Measurements from ENCODE around the gene PRLHR. TPM values are rescaled to one million over a fixed set of nuclear protein-coding genes. Genes with fewer than 3 reads are reported as not detected.
A peak's percentile ranks its signal among the peaks of the same experiment; 100 is the strongest.

Gene PRLHR
- total and polyA plus RNA-seq, 5 experiments from 2014 or later, result not detected

DNA sequence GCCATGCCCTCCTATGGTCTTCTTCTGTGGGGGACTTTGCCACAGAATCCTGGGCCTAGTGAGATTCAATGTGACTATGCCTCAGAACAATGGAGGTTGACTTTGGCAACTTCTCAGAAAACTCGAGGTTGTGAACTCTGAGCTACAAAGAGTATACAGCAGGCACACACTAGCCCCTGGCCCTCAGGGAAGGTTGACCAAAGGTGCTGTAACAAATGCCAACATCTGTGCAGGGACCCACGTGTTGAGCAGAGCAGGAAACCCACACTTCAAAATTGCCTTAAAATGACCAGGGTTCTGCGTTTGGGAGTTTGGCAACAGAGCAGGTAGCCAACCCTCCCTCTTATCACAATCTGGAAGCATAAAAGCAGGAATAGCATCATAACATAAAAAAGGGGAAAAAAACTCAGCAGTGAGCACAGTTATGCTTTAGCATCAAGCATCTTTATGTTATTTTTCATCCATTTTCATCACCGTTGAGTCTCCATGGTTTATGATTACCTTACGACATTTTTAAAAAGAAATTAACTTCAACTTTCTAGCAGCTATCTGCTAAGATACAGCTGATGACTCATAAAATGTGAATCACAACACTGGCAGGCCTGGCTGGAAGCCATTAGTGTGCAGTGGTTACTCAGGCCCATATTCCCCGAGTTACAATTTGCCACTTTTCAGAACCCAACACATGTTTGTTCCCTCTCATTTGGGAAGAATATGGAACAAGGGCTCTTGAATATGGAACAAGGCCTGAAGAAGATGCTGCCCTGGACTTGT is 11.1 kb downstream of the PRLHR start:
- Mint-ChIP-seq H3K9me3 (no peaks in the 10 kb centered on the region), H3K27ac (no peak overlapping the region), H3K4me1 (no peaks in the 10 kb centered on the region), H3K27me3 (peaks cover 0 to 3% (median 1%) of the 10 kb centered on the region in 5 donors), H3K36me3 (no peaks in the 10 kb centered on the region), H3K4me3 (no peak overlapping the region)
- ATAC-seq (no peak), DNase-seq (no peak)
- POLR2A ChIA-PET, result no interaction called here

DNA sequence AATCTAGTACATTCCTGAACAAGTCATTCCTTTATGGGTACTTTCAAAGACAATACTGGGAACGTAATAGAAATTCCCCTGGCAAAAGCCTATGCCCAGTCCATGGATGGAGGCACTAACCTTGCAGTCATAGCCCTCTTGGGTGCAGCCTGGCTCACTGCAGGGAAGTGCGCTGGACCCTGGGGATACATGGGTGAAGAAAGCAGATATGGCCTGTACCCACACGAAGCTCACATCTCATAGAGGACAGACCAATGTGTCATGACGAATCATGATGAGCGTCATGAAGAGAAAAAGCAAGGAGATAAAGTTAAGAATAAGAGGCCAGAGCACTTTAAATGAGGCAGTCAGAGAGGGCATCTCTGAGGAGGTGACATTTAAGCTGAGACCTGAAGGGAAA is 11.8 kb downstream of the PRLHR start:
- Mint-ChIP-seq H3K4me1 (no peaks in the 10 kb centered on the region), H3K4me3 (no peak overlapping the region), H3K36me3 (no peaks in the 10 kb centered on the region), H3K27ac (no peak overlapping the region), H3K27me3 (peaks cover 0 to 3% (median 0%) of the 10 kb centered on the region in 5 donors), H3K9me3 (no peaks in the 10 kb centered on the region)
- ATAC-seq (no peak), DNase-seq (no peak)
- POLR2A ChIA-PET, result no interaction called here

DNA sequence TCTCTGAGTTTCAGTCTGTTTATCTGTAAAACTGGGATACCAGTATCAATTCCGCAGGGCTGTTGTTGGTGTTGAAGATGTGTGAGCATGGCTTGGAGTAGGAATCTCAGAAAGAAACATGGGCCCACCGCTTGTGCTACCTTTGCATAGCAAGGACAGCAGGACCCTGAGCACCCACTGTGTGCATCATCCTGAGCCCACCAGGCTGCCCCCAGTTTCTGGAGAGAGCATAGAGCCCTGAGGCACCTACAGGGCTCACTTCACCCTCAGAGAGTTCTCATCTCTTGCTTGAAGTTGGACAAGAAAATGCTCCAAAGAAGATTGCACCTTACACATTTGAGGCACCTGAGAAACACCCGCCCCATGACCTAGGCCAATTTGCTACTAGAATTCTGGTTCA is 12.9 kb downstream of the PRLHR start:
- H3K27ac Mint-ChIP-seq, result no peak overlapping the region
- H3K9me3 Mint-ChIP-seq, result no peaks in the 10 kb centered on the region
- peaks cover 0 to 3% (median 0%) of the 10 kb centered on the region in 5 donors for H3K27me3 Mint-ChIP-seq
- ATAC-seq, result no peak
- no peaks in the 10 kb centered on the region for H3K36me3 Mint-ChIP-seq
- no peak overlapping the region for H3K4me3 Mint-ChIP-seq
- DNase-seq, result no peak
- POLR2A ChIA-PET, result no interaction called here
- H3K4me1 Mint-ChIP-seq, result no peaks in the 10 kb centered on the region

DNA sequence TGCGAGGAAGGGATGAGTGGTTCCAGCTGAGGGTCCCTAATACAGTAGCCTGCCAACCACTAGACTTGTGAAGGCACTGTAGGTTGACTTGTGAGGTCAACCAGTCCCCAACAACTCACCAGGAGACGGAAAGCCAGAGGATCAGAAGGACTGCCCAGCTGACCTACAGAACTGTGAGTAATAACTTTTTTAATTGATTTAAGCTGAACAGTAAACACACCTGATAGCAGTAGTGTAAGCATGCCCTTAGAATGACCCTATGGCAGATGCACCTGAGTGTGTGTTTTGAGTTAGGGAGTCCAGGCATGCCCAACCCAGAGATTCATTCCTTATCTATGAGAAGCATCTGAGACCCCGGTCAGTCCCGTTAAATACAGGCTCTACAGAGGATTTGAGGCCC is 14.1 kb downstream of the PRLHR start:
- DNase-seq, result no peak
- no peaks in the 10 kb centered on the region for H3K9me3 Mint-ChIP-seq
- no peak for ATAC-seq

DNA sequence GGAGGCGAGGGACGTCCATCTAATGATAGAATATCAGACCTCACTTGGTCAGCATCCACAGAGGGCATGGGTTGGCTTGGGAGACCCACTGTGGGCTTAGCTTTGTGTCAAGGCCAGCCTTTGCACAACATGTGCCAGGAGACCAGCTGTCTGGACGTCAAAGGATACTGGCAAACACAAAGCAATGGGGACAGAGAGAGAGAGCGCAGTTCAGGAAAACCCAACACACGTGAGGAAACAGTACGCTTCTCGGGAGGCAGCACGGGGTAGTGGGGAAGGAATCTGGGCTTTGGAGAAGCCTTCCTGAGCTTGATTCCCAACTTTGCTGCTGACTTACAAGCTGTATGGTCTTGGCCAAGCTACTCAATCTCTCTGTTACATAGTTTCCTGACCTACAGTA is 14.7 kb downstream of the PRLHR start:
- H3K9me3 Mint-ChIP-seq, result no peaks in the 10 kb centered on the region
- ATAC-seq, result no peak
- H3K36me3 Mint-ChIP-seq, result no peaks in the 10 kb centered on the region
- H3K27me3 Mint-ChIP-seq, result peaks cover 0 to 3% (median 0%) of the 10 kb centered on the region in 5 donors
- H3K4me1 Mint-ChIP-seq, result no peaks in the 10 kb centered on the region
- DNase-seq, result no peak
- no peak overlapping the region for H3K4me3 Mint-ChIP-seq
- H3K27ac Mint-ChIP-seq, result no peak overlapping the region
- POLR2A ChIA-PET, result no interaction called here

More for the DNA sequence above, 14.1 kb downstream of the PRLHR start:
- Mint-ChIP-seq H3K36me3 (no peaks in the 10 kb centered on the region), H3K4me1 (no peaks in the 10 kb centered on the region), H3K4me3 (no peak overlapping the region), H3K27me3 (peaks cover 0 to 3% (median 0%) of the 10 kb centered on the region in 5 donors), H3K27ac (no peak overlapping the region)
- POLR2A ChIA-PET, result no interaction called here

DNA sequence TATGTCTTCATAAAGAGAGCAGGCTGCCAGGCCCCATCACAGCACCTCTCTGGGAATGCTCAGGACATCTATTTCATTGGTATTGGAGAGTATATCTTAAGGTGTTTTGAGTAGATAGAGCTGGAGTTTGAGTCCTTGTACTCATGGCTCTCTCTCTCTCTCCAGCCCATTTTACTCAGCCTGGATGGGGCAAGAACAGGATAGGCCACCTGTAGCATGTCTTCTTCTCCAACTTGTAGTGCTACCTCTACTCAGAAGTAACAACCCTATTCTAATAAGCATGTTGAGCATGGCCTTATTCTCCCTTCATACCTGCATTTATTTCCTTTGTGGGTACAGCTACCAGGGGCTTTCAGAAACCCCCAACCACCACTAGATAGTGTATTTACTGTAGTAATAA is 21.9 kb downstream of the PRLHR start:
- no peaks in the 10 kb centered on the region for H3K36me3 Mint-ChIP-seq
- H3K27me3 Mint-ChIP-seq, result peaks cover 0 to 6% (median 0%) of the 10 kb centered on the region in 5 donors
- no peaks in the 10 kb centered on the region for H3K9me3 Mint-ChIP-seq
- no peak overlapping the region for H3K27ac Mint-ChIP-seq
- ATAC-seq (no peak), DNase-seq (no peak)
- H3K4me3 Mint-ChIP-seq, result no peak overlapping the region
- POLR2A ChIA-PET, result no interaction called here
- peaks cover 2 to 7% (median 4%) of the 10 kb centered on the region in 4 donors for H3K4me1 Mint-ChIP-seq

DNA sequence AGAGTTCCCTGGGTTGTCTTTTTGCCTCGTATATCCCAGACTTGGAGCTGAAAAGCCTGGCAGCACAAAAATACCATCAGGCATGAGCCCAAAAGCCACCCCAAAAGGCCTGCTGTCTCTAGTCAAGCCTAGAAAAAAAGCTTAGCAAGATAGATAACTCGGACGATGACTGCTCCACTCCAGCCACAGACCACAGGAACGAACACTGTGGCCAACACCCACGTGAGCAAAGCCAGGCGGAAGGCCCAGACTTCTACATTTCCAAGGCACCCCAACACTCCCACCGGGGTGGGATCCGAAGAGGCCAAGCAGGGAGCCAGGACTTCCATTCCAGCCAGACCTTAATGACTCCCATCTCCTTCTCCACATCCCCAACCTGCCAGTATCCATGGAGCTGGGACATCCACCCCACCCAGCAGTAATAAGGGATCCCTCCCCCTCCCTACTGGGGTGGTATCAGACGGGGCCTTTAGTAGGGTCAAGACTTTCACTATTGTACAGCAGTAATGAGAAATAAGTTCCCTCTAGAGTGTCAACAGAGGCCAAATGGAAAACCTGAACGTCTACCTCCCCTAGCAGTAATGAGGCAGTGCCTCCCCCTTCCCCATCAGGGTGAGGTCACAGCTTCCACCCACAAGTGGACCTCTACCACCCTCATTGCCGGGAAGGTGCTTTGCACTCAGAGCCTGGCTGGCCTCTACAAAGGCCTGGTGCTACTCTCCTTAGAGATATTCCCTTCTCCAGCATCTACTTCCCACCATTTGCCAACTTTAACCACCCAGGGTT is 23.0 kb downstream of the PRLHR start:
- POLR2A ChIA-PET, result no interaction called here

DNA sequence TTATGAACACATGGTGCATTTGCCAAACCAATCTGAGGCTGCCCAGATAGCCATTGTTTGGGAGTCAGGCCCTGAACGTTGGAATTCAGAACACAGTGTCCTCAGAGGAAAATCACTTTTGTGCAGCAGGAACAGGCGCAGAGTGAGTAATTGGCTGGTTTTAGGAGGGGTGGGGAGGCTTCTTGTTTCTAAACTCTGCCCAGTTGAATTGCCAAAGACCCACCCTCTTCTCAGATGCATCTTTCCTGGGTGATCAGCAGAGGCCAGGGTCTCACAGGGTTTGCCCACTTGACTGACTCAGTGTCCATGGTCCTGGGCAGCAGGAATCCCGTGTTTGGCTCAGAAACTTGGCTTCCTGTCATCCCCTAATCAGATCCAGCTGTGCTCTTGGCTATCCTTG is 24.3 kb downstream of the PRLHR start:
- Mint-ChIP-seq H3K4me3 (no peak overlapping the region), H3K9me3 (no peaks in the 10 kb centered on the region), H3K27me3 (peaks cover 0 to 6% (median 0%) of the 10 kb centered on the region in 5 donors), H3K27ac (no peak overlapping the region), H3K4me1 (peaks cover 4 to 12% (median 8%) of the 10 kb centered on the region in 4 donors), H3K36me3 (no peaks in the 10 kb centered on the region)
- ATAC-seq (no peak), DNase-seq (no peak)
- POLR2A ChIA-PET, result no interaction called here

More for the DNA sequence above, 23.0 kb downstream of the PRLHR start:
- DNase-seq (no peak), ATAC-seq (no peak)
- peaks cover 2 to 9% (median 8%) of the 10 kb centered on the region in 4 donors for H3K4me1 Mint-ChIP-seq
- no peaks in the 10 kb centered on the region for H3K36me3 Mint-ChIP-seq
- H3K27me3 Mint-ChIP-seq, result peaks cover 0 to 6% (median 0%) of the 10 kb centered on the region in 5 donors
- H3K9me3 Mint-ChIP-seq, result no peaks in the 10 kb centered on the region
- peak overlapping the region in 1 of 10 donors; percentile 41 for H3K27ac Mint-ChIP-seq
- H3K4me3 Mint-ChIP-seq, result no peak overlapping the region

DNA sequence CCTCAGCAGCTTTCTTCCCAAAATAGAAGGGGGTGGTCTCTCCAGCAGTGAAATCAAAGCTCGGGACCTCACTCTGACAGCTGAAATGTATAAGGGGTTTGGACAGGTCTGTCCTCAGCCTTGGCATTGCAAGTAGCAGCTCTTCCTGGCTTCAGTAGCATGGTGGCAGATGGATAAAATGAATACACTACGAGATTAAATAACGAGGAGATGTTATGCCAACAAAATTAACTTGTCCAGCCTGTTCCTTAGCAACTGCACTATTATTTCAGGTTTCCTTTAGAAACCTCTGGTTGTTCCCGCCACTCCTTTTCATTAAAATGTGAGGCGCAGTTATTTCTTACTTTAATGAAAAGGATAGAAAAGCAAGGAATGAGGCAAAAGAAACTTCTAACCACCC is 24.9 kb downstream of the PRLHR start:
- Mint-ChIP-seq H3K4me3 (no peak overlapping the region), H3K27ac (peak overlapping the region in 1 of 10 donors; percentile 57), H3K36me3 (no peaks in the 10 kb centered on the region), H3K27me3 (peaks cover 0 to 4% (median 0%) of the 10 kb centered on the region in 5 donors), H3K4me1 (peaks cover 4 to 12% (median 8%) of the 10 kb centered on the region in 4 donors), H3K9me3 (no peaks in the 10 kb centered on the region)
- DNase-seq, result no peak
- POLR2A ChIA-PET, result no interaction called here
- no peak for ATAC-seq

DNA sequence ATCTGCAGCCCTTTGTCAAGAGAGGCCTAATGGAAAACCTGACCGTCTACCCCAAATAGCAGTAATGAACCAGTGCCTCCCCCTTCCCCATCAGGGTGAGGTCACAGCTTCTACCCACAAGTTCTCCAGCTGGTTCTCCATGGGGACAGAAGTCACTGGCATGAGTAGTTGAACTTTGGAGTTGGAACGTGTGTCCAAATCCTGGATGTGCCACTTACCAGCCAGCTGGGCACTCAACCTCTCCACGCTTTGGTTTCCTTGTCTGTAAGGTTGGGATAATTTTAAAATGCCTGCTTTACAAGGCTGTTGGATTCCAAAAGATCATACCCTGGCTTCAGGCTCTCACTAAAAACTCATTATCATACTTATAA is 25.6 kb downstream of the PRLHR start:
- DNase-seq, result no peak
- POLR2A ChIA-PET, result no interaction called here
- Mint-ChIP-seq H3K27ac (no peak overlapping the region), H3K9me3 (no peaks in the 10 kb centered on the region), H3K4me3 (no peak overlapping the region), H3K4me1 (peaks cover 4 to 12% (median 8%) of the 10 kb centered on the region in 4 donors), H3K36me3 (no peaks in the 10 kb centered on the region), H3K27me3 (peaks cover 0 to 4% (median 0%) of the 10 kb centered on the region in 5 donors)
- no peak for ATAC-seq

DNA sequence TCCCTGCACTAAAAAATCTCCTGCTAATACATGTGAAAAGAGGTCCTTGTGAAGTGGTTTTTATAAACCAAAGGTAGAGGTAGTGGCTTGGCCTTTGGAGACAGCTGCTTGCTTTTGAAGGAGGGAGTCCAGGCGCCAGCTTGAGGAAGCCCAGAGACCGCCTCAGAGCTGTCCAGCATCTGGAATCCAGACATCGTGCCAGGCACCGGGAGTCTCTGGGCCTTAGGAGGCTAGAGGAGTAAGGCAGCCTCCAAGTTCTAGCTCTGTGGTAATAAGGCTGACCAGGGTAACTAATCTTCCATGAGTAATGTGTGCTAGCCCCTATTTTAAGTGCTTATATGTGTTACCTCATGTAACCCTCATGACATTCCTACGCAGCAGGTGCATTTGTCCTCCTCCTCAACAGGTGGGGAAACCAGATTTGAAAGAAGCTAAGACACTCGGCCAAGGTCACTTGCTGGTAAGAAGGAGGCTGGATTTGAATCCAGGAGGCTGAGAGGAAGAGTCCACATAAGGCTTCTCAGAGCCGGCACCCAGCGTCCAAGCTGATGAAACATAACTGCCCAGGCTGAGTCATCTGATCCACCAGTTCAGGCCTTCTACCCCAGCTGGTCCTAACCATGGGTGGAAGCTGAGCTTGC is 26.1 kb downstream of the PRLHR start:
- DNase-seq (no peak), ATAC-seq (no peak)
- Mint-ChIP-seq H3K4me3 (no peak overlapping the region), H3K27me3 (no peaks in the 10 kb centered on the region), H3K27ac (peak overlapping the region in 1 of 10 donors; percentile 4), H3K9me3 (no peaks in the 10 kb centered on the region), H3K36me3 (no peaks in the 10 kb centered on the region), H3K4me1 (peaks cover 4 to 12% (median 8%) of the 10 kb centered on the region in 4 donors)
- POLR2A ChIA-PET, result interaction anchor here (0.9 to 1.3 kb wide), 2 partner anchors 129 to 185 kb away, joined by 3 to 9 read pairs; partner anchors contain the start of gene CACUL1

DNA sequence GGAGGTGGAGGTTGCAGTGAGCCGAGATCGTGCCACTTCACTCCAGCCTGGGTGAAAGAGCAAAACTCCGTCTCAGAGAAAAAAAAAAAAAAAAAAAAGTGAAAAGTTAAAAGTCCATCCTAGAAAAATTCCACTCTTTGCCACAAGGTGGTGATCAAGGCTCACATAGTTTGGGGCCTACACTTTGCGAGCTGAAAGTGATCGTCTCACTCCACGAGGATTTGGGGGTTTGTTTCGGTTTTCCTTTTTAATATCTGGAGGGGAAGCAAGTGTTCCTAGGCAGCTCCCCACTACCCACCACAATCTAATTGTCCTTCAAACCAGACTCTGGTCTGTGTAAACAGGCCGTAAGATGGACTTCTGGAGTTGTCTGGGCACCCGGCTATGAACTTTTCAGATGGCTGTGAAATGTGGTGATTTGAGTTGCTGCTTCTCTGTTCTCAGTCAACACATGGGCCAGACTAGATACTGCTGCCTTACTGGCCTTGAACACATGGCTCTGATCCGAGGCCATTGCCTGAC is 27.1 kb downstream of the PRLHR start:
- peak overlapping the region in 5 of 10 donors; percentile 7 to 70 (median 45) for H3K4me3 Mint-ChIP-seq
- H3K27ac Mint-ChIP-seq, result peak overlapping the region in 4 of 10 donors; percentile 17 to 71 (median 59)
- DNase-seq, result peak; percentile 16 to 78 (median 66)
- peaks cover 0 to 2% (median 0%) of the 10 kb centered on the region in 5 donors for H3K27me3 Mint-ChIP-seq
- H3K4me1 Mint-ChIP-seq, result peaks cover 4 to 12% (median 8%) of the 10 kb centered on the region in 4 donors
- no peaks in the 10 kb centered on the region for H3K36me3 Mint-ChIP-seq
- no peaks in the 10 kb centered on the region for H3K9me3 Mint-ChIP-seq
- peak; percentile 67 to 78 for ATAC-seq
- POLR2A ChIA-PET, result interaction anchor here (0.7 to 1.3 kb wide), 6 partner anchors 130 to 283 kb away, joined by 3 to 9 read pairs (median 6); partner anchors contain the start of gene CACUL1

Measured in naive thymus-derived CD8-positive, alpha-beta T cell (primary cell).